Natural killer cell (primary cell): ENCODE data around the gene CDKN2D. TPM values are rescaled to one million over a fixed set of nuclear protein-coding genes. Genes with fewer than 3 reads are reported as not detected.

ENCODE experiments used
- ATAC-seq, 3 donors: fragments of 150-1000 bp in 2 of 3; fragments of 200-7000 bp in 1 of 3; cut with Tn5 transposase; 1 replicate in 1 of 3; 2 replicates in 2 of 3; pipeline ENCODE4 v1.10.0; 2021; ENCODE audit warnings: mild to moderate bottlenecking in 2 of 3, moderate library complexity in 2 of 3
- DNase-seq, 2 donors: peaks; one replicate each; pipeline versions ENCODE4 v3.0.0 to v3.0.0-alpha.2; 2013 to 2021; ENCODE audit warnings: mixed read lengths in 1 of 2
- H3K27ac ChIP-seq: one replicate; pipeline ENCODE4 v1.5.1; 2013; ENCODE audit warnings: mild to moderate bottlenecking, low read length
- H3K27me3 ChIP-seq: one replicate; pipeline ENCODE4 v1.6.1; 2013; ENCODE audit warnings: low read length; ENCODE audit not compliant: control insufficient read depth, insufficient read depth
- H3K36me3 ChIP-seq: one replicate; pipeline ENCODE4 v1.6.1; 2013; ENCODE audit warnings: low read length; ENCODE audit not compliant: control insufficient read depth, insufficient read depth
- H3K4me1 ChIP-seq: one replicate; pipeline ENCODE4 v1.6.1; 2013; ENCODE audit warnings: low read length; ENCODE audit not compliant: control insufficient read depth, insufficient read depth
- H3K4me3 ChIP-seq: one replicate; pipeline ENCODE4 v1.5.1; 2013; ENCODE audit warnings: low read length
- H3K9me3 ChIP-seq: one replicate; pipeline ENCODE4 v1.6.1; 2013; ENCODE audit warnings: low read length; ENCODE audit not compliant: control insufficient read depth, insufficient read depth
- H3K27ac Mint-ChIP-seq, 2 donors: one replicate each; pipeline ENCODE4 v1.8.0; 2022; ENCODE audit warnings: mild to moderate bottlenecking in 2 of 2, mixed read lengths in 2 of 2, moderate library complexity in 1 of 2
- H3K27me3 Mint-ChIP-seq, 2 donors: one replicate each; pipeline ENCODE4 v1.8.0; 2022; ENCODE audit warnings: low read depth in 2 of 2, mixed read lengths in 2 of 2
- H3K36me3 Mint-ChIP-seq: one replicate; pipeline ENCODE4 v1.8.0; 2022; ENCODE audit warnings: mixed read lengths
- H3K4me1 Mint-ChIP-seq, 2 donors: one replicate each; pipeline ENCODE4 v1.8.0; 2022; ENCODE audit warnings: mixed read lengths in 2 of 2
- H3K4me3 Mint-ChIP-seq: one replicate; pipeline ENCODE4 v1.8.0; 2022; ENCODE audit warnings: mild to moderate bottlenecking, moderate library complexity, mixed read lengths
- H3K9me3 Mint-ChIP-seq, 2 donors: one replicate each; pipeline ENCODE4 v1.8.0; 2022; ENCODE audit warnings: mixed read lengths in 2 of 2
- WGBS: methylation state at CpG from one replicate; pipeline ENCODE4 v1.1.7; 2013; ENCODE audit warnings: missing lambda C conversion rate; ENCODE audit not compliant: insufficient coverage; 5-methylcytosine and 5-hydroxymethylcytosine counted together
- intact Hi-C: fragments of 100-400 bp; cut with micrococcal nuclease; formaldehyde crosslinking; loops from one replicate; pipeline ENCODE4 v1.14.2; 2022
- total RNA-seq, 4 donors: library from RNA; stranded (reverse); fragments of 120-200 nt in 1 of 4; gene quantifications; one replicate each; pipeline versions ENCODE4 v1.2.3 to v1.2.4, GENCODE V29; 2013 to 2022
- TF ChIP-seq, protein P1 (sequence below): fragments of 200-600 bp; IDR thresholded peaks from one replicate; pipeline ENCODE4 v1.8.0; 2022; ENCODE audit warnings: antibody characterized with exemption

The CDKN2D gene
- total RNA-seq, 3 donors from 2014 or later (not counting 1 experiment from before 2014, with no cell fraction given): 82.7 to 102 (median 101) TPM

GRCh38 chr19:10519421-10519820 lies 49.4 kb downstream of the CDKN2D start:
- Mint-ChIP-seq H3K9me3 (no peaks in the 10 kb centered on the region), H3K27ac (peak overlapping the region; percentile 86 to 91), H3K4me3 (peak overlapping the region; percentile 81), H3K36me3 (peaks cover 6% of the 10 kb centered on the region), H3K4me1 (peaks cover 53 to 54% of the 10 kb centered on the region in 2 donors), H3K27me3 (peaks cover 0 to 3% of the 10 kb centered on the region in 2 donors)
- Histone ChIP-seq H3K4me3 (peak overlapping the region; percentile 97), H3K9me3 (no peaks in the 10 kb centered on the region), H3K27me3 (peaks cover 2% of the 10 kb centered on the region), H3K36me3 (peaks cover 8% of the 10 kb centered on the region), H3K27ac (peak overlapping the region; percentile 89), H3K4me1 (peaks cover 79% of the 10 kb centered on the region)
- DNase-seq (no peak), ATAC-seq (no peak)
- WGBS: 65% methylated on average over 7 of the region's 7 CpGs
- intact Hi-C loops: no loop called here
- TF ChIP-seq, protein P1, sequence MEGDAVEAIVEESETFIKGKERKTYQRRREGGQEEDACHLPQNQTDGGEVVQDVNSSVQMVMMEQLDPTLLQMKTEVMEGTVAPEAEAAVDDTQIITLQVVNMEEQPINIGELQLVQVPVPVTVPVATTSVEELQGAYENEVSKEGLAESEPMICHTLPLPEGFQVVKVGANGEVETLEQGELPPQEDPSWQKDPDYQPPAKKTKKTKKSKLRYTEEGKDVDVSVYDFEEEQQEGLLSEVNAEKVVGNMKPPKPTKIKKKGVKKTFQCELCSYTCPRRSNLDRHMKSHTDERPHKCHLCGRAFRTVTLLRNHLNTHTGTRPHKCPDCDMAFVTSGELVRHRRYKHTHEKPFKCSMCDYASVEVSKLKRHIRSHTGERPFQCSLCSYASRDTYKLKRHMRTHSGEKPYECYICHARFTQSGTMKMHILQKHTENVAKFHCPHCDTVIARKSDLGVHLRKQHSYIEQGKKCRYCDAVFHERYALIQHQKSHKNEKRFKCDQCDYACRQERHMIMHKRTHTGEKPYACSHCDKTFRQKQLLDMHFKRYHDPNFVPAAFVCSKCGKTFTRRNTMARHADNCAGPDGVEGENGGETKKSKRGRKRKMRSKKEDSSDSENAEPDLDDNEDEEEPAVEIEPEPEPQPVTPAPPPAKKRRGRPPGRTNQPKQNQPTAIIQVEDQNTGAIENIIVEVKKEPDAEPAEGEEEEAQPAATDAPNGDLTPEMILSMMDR: no peak

- Histone ChIP-seq H3K4me3 (peak overlapping the region; percentile 97), H3K4me1 (peaks cover 79% of the 10 kb centered on the region), H3K27me3 (peaks cover 2% of the 10 kb centered on the region), H3K27ac (peak overlapping the region; percentile 89), H3K9me3 (no peaks in the 10 kb centered on the region), H3K36me3 (peaks cover 11% of the 10 kb centered on the region)
- WGBS: 5% methylated on average over 33 of the region's 33 CpGs
- Mint-ChIP-seq H3K4me3 (peak overlapping the region; percentile 81), H3K36me3 (peaks cover 8% of the 10 kb centered on the region), H3K9me3 (no peaks in the 10 kb centered on the region), H3K27ac (peak overlapping the region; percentile 86 to 91), H3K27me3 (peaks cover 0 to 3% of the 10 kb centered on the region in 2 donors), H3K4me1 (peaks cover 57 to 59% of the 10 kb centered on the region in 2 donors)
- TF ChIP-seq, protein P1: no peak
- peak; percentile 72 to 73 for DNase-seq
- ATAC-seq: peak; percentile 15 to 28 (median 19)
- intact Hi-C loops: no loop called here
Measured at GRCh38 chr19:10518444-10519361, 50.1 kb downstream of the CDKN2D start.

- peak; percentile 61 to 74 for DNase-seq
- peak overlapping the region; percentile 81 for H3K4me3 Mint-ChIP-seq
- 3% methylated on average over 27 of the region's 27 CpGs for WGBS
- peaks cover 0 to 3% of the 10 kb centered on the region in 2 donors for H3K27me3 Mint-ChIP-seq
- intact Hi-C loops: loop anchor here (2.0 kb wide), 1 partner anchor 413 kb away; no protein-coding TSS in a partner anchor
- Histone ChIP-seq H3K27me3 (peaks cover 2% of the 10 kb centered on the region), H3K4me3 (peak overlapping the region; percentile 97), H3K36me3 (peaks cover 18% of the 10 kb centered on the region), H3K27ac (peak overlapping the region; percentile 89), H3K4me1 (peaks cover 80% of the 10 kb centered on the region), H3K9me3 (no peaks in the 10 kb centered on the region)
- TF ChIP-seq, protein P1: no peak
- H3K36me3 Mint-ChIP-seq: peaks cover 16% of the 10 kb centered on the region
- peaks cover 60 to 67% of the 10 kb centered on the region in 2 donors for H3K4me1 Mint-ChIP-seq
- H3K27ac Mint-ChIP-seq: peak overlapping the region; percentile 86 to 91
- H3K9me3 Mint-ChIP-seq: no peaks in the 10 kb centered on the region
- peak; percentile 20 to 33 (median 29) for ATAC-seq
Measured at GRCh38 chr19:10517760-10518443, 50.9 kb downstream of the CDKN2D start.
